GM12891 (cell line): ENCODE results near the gene LRRN4CL.

Source experiments
- POLR2A ChIP-seq: IDR thresholded peaks from 2 replicates; pipeline ENCODE4 v1.6.1; 2011; ENCODE audit warnings: low read depth, low read length, control low read depth
- POLR2AphosphoS5 ChIP-seq: IDR thresholded peaks from 2 replicates; pipeline ENCODE4 v1.6.1; 2011; ENCODE audit warnings: low read depth, low read length, control low read depth

DNA sequence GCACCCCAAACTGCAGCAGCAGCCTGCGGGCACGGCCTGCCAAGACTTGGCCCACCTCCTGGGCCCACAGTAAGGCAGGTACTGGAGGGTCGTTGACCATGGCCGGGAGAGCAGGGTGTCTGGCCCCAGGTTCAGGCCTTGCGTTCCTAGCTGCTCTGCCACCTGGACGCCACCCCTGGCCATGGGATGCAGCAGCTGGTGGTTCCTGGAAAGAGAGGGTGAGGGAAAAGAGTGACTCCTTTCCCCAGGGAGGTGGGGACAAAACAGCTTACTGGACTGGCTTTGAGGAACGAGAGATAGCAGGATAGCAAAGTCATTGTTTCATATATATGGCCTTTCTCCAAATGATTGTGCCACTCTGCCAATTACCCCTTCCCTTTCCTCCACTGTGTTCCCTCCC is 16.1 kb upstream of the LRRN4CL start:
- TF ChIP-seq POLR2A (no peak), POLR2AphosphoS5 (no peak)
